ENCODE results near the gene DOCK4. TPM values are rescaled to one million over a fixed set of nuclear protein-coding genes. Genes with fewer than 3 reads are reported as not detected.

Gene DOCK4
- total and polyA plus RNA-seq, 4 donors, result 7.2 to 48.9 (median 12.8) TPM

- H3K9ac ChIP-seq (ENCODE audit: low read depth in 1 of 2, low read length in 2 of 2), result no peak overlapping the region
- peaks cover 6 to 13% (median 8%) of the 10 kb centered on the region in 4 donors for H3K4me1 ChIP-seq (ENCODE audit: control insufficient read depth in 4 of 4, insufficient read depth in 4 of 4, low read length in 3 of 4)
- DNase-seq (ENCODE audit: low spot score), result no peak
- no peaks in the 10 kb centered on the region for H3K27me3 ChIP-seq (ENCODE audit: control insufficient read depth in 4 of 4, insufficient read depth in 4 of 4, low read length in 3 of 4)
- TF ChIP-seq CTCF (IDR thresholded peaks at IDR 0.05; ENCODE audit: low read depth, low read length, missing input control), result no peak
- TF ChIP-seq, protein P1, sequence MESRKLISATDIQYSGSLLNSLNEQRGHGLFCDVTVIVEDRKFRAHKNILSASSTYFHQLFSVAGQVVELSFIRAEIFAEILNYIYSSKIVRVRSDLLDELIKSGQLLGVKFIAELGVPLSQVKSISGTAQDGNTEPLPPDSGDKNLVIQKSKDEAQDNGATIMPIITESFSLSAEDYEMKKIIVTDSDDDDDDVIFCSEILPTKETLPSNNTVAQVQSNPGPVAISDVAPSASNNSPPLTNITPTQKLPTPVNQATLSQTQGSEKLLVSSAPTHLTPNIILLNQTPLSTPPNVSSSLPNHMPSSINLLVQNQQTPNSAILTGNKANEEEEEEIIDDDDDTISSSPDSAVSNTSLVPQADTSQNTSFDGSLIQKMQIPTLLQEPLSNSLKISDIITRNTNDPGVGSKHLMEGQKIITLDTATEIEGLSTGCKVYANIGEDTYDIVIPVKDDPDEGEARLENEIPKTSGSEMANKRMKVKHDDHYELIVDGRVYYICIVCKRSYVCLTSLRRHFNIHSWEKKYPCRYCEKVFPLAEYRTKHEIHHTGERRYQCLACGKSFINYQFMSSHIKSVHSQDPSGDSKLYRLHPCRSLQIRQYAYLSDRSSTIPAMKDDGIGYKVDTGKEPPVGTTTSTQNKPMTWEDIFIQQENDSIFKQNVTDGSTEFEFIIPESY (IDR thresholded peaks at IDR 0.05), result no peak
- no peak for TF ChIP-seq HNF4G (IDR thresholded peaks at IDR 0.05)
- no peak for TF ChIP-seq EGR1 (IDR thresholded peaks at IDR 0.05; ENCODE audit: low read depth in 2 of 2)
- TF ChIP-seq TAF1 (conservative IDR thresholded peaks at IDR 0.05), result no peak
- no peak for TF ChIP-seq REST (IDR thresholded peaks at IDR 0.05)
- no peak for TF ChIP-seq FOXA1 (IDR thresholded peaks at IDR 0.05)
- no peak for TF ChIP-seq GABPA (IDR thresholded peaks at IDR 0.05 in 1 of 2, conservative IDR thresholded peaks at IDR 0.05 in 1 of 2)
- no peak for TF ChIP-seq SP1 (IDR thresholded peaks at IDR 0.05)
- no peak for TF ChIP-seq YY1 (IDR thresholded peaks at IDR 0.05)
- TF ChIP-seq HNF4A (conservative IDR thresholded peaks at IDR 0.05), result no peak
- TF ChIP-seq, protein P2, sequence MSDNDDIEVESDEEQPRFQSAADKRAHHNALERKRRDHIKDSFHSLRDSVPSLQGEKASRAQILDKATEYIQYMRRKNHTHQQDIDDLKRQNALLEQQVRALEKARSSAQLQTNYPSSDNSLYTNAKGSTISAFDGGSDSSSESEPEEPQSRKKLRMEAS (IDR thresholded peaks at IDR 0.05), result no peak
- no peak for TF ChIP-seq FOXA2 (IDR thresholded peaks at IDR 0.05)
- TF ChIP-seq NR2F2 (IDR thresholded peaks at IDR 0.05), result no peak
- no peak for TF ChIP-seq RAD21 (IDR thresholded peaks at IDR 0.05)
- no peak for TF ChIP-seq ATF3 (IDR thresholded peaks at IDR 0.05)
- TF ChIP-seq JUND (IDR thresholded peaks at IDR 0.05), result no peak
- no peak for TF ChIP-seq RXRA (IDR thresholded peaks at IDR 0.05)
- no peak overlapping the region for H3K4me3 ChIP-seq (ENCODE audit: low read depth in 1 of 3, low read length in 3 of 3)
- no peak overlapping the region for H3K27ac ChIP-seq (ENCODE audit: low read depth in 1 of 2, low read length in 2 of 2)
- H3K9me3 ChIP-seq (ENCODE audit: control insufficient read depth in 4 of 4, low read length in 3 of 4), result no peaks in the 10 kb centered on the region
- WGBS, result 94% methylated on average over 9 of the region's 9 CpGs
- H3K36me3 ChIP-seq (ENCODE audit: control insufficient read depth in 4 of 4, insufficient read depth in 3 of 4, low read depth in 1 of 4, low read length in 3 of 4), result no peaks in the 10 kb centered on the region
Observed at GRCh38 chr7:112124061-112124766, 82.0 kb downstream of the DOCK4 start.

Measured in liver (tissue), 9 donors.